Smooth muscle cell (in vitro differentiated cells): ENCODE measurements around the gene ABCC9. TPM values are rescaled to one million over a fixed set of nuclear protein-coding genes. Genes with fewer than 3 reads are reported as not detected.

Source experiments
- DNase-seq: peaks from one replicate; lab custom pipeline; 2025; ENCODE audit not compliant: unreplicated experiment; lab: John Stamatoyannopoulos, UW
- H2AFZ ChIP-seq: fragments of 200-600 bp; sonication (generic); 2 replicates; pipeline ENCODE4 v1.6.0; 2016; ENCODE audit warnings: antibody characterized with exemption, low read depth, mild to moderate bottlenecking
- H3F3A ChIP-seq: fragments of 200-600 bp; sonication (generic); 2 replicates; pipeline ENCODE4 v1.6.0; 2017; ENCODE audit warnings: antibody characterized with exemption, low read depth
- H3K27ac ChIP-seq: fragments of 200-600 bp; sonication (generic); 2 replicates; pipeline ENCODE4 v1.5.1; 2016; ENCODE audit warnings: low read depth, mild to moderate bottlenecking
- H3K27me3 ChIP-seq: fragments of 200-600 bp; sonication (generic); 2 replicates; pipeline ENCODE4 v1.6.1; 2016; ENCODE audit warnings: low read depth, mild to moderate bottlenecking
- H3K36me3 ChIP-seq: fragments of 200-600 bp; sonication (generic); 2 replicates; pipeline ENCODE4 v1.5.1; 2016; ENCODE audit warnings: low read depth
- H3K4me1 ChIP-seq: fragments of 200-600 bp; sonication (generic); 2 replicates; pipeline ENCODE4 v1.5.1; 2016; ENCODE audit warnings: low read depth
- H3K4me2 ChIP-seq: fragments of 200-600 bp; sonication (generic); 2 replicates; pipeline ENCODE4 v1.6.0; 2016; ENCODE audit warnings: mild to moderate bottlenecking
- H3K4me3 ChIP-seq: fragments of 200-600 bp; sonication (generic); 2 replicates; pipeline ENCODE4 v1.5.1; 2016; ENCODE audit warnings: mild to moderate bottlenecking
- H3K79me2 ChIP-seq: fragments of 200-600 bp; sonication (generic); 2 replicates; pipeline ENCODE4 v1.6.0; 2016; ENCODE audit warnings: low read depth, mild to moderate bottlenecking
- H3K9ac ChIP-seq: fragments of 200-600 bp; sonication (generic); 2 replicates; pipeline ENCODE4 v1.6.0; 2016; ENCODE audit warnings: low read depth
- H3K9me3 ChIP-seq: fragments of 200-600 bp; sonication (generic); replicated peaks from 2 replicates; pipeline ENCODE4 v1.5.1; 2016; ENCODE audit warnings: low read depth
- H4K20me1 ChIP-seq: fragments of 200-600 bp; sonication (generic); 2 replicates; pipeline ENCODE4 v1.6.0; 2016; ENCODE audit warnings: low read depth
- WGBS: methylation state at CpG from one replicate; pipeline ENCODE4 v1.1.7; 2016; ENCODE audit warnings: low lambda C conversion rate; 5-methylcytosine and 5-hydroxymethylcytosine counted together
- polyA plus RNA-seq: library from polyadenylated mRNA; unstranded; fragments of >200 nt; fragmentation: Nextera tagmentation; extraction: Ambion mirVana; gene quantifications from 2 replicates; pipeline ENCODE4 v1.2.1, GENCODE V29; 2016
- total RNA-seq: library from RNA; depleted of rRNA; stranded (reverse); fragments of >200 nt; gene quantifications from 2 replicates; pipeline ENCODE4 v1.2.3, GENCODE V29; 2014
- TF ChIP-seq, protein P1 (sequence below): fragments of 200-600 bp; sonication (generic); IDR thresholded peaks from 2 replicates; pipeline ENCODE4 v1.5.1; 2017; ENCODE audit warnings: borderline replicate concordance, mild to moderate bottlenecking, antibody characterized with exemption; ENCODE audit not compliant: insufficient read depth, poor library complexity, severe bottlenecking

Gene ABCC9
- total and polyA plus RNA-seq, 2 experiments from 2014 or later = 0.22 TPM; not detected in 1

DNA sequence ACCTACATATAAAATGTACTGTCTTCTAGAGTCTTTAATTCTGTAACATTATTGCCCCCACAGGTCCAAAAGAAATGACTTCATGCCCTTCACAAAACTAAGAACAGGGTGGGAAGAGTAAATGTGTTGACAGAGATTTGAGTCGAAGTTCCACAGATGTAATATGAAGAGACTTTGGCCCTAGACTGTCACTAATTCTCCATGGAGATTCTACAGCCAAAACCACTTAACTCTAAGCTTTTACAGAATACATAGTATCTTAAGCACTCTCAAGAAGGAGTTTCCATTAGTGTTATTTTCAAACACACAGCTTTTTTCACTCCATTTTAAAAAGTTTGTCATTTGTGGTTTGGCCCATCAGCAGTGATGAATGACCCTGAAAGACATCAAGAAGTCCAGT, 56.3 kb downstream of the ABCC9 start:
- no peak overlapping the region for H3K4me3 ChIP-seq
- H3K79me2 ChIP-seq = no peaks in the 10 kb centered on the region
- H4K20me1 ChIP-seq = no peaks in the 10 kb centered on the region
- H3K4me1 ChIP-seq = no peaks in the 10 kb centered on the region
- TF ChIP-seq, protein P1, sequence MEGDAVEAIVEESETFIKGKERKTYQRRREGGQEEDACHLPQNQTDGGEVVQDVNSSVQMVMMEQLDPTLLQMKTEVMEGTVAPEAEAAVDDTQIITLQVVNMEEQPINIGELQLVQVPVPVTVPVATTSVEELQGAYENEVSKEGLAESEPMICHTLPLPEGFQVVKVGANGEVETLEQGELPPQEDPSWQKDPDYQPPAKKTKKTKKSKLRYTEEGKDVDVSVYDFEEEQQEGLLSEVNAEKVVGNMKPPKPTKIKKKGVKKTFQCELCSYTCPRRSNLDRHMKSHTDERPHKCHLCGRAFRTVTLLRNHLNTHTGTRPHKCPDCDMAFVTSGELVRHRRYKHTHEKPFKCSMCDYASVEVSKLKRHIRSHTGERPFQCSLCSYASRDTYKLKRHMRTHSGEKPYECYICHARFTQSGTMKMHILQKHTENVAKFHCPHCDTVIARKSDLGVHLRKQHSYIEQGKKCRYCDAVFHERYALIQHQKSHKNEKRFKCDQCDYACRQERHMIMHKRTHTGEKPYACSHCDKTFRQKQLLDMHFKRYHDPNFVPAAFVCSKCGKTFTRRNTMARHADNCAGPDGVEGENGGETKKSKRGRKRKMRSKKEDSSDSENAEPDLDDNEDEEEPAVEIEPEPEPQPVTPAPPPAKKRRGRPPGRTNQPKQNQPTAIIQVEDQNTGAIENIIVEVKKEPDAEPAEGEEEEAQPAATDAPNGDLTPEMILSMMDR = no peak
- 65% methylated on average over 1 of the region's 1 CpG for WGBS
- H3K9ac ChIP-seq = no peak overlapping the region
- no peaks in the 10 kb centered on the region for H3F3A ChIP-seq
- no peak overlapping the region for H3K4me2 ChIP-seq
- no peaks in the 10 kb centered on the region for H3K27me3 ChIP-seq
- H3K27ac ChIP-seq = no peak overlapping the region
- no peak overlapping the region for H2AFZ ChIP-seq
- H3K9me3 ChIP-seq = no peaks in the 10 kb centered on the region
- H3K36me3 ChIP-seq = no peaks in the 10 kb centered on the region
- DNase-seq = no peak

DNA sequence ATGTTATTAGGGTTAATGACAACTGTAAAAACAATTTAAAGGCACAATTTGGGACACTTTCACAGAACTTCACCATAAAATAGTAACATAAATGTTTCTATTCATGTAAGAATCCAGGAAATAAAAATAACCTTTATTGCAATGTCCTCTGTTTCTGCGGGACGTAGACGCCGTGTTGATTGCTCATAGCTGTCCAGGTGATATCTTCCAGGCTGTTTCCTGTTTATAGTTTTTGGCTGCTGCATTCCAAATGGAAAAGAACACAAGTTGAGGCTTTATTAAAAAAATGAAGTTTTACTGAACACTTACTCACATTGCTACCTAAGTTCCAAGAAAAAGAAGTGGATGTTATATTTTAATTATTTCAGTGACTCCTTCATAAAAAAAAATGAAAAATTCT, 58.6 kb downstream of the ABCC9 start:
- no peak for DNase-seq
- no peak overlapping the region for H3K27ac ChIP-seq
- TF ChIP-seq, protein P1 = no peak
- no peaks in the 10 kb centered on the region for H3K27me3 ChIP-seq
- H3K4me1 ChIP-seq = no peaks in the 10 kb centered on the region
- no peaks in the 10 kb centered on the region for H4K20me1 ChIP-seq
- H3K4me2 ChIP-seq = no peak overlapping the region
- H3K9me3 ChIP-seq = no peaks in the 10 kb centered on the region
- no peaks in the 10 kb centered on the region for H3F3A ChIP-seq
- H2AFZ ChIP-seq = no peak overlapping the region
- H3K79me2 ChIP-seq = no peaks in the 10 kb centered on the region
- no peak overlapping the region for H3K4me3 ChIP-seq
- H3K36me3 ChIP-seq = no peaks in the 10 kb centered on the region
- WGBS = 77% methylated on average over 4 of the region's 4 CpGs
- no peak overlapping the region for H3K9ac ChIP-seq

DNA sequence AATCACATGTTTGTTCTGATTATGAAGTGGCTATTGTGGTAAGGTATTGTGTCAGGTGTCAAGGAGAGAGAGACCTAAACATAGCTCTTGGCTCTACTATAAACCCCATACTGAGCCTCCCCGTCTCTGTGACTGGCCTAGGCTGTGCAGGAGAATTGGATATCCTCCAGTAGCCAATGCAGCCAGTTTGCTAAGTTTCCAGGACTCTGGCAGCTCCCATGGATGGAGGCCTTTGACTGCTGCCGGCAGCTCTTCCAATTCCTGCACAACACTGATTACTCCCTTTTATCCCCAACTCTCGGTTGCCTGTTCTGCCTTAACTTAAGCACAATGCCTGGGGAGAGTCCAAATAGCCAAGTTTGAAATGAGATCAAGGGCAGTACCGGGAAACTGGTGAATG, 59.3 kb downstream of the ABCC9 start:
- Histone ChIP-seq H3K4me2 (no peak overlapping the region), H3K9ac (no peak overlapping the region), H3K36me3 (no peaks in the 10 kb centered on the region), H3K27me3 (no peaks in the 10 kb centered on the region), H3F3A (no peaks in the 10 kb centered on the region), H3K4me3 (no peak overlapping the region), H3K4me1 (no peaks in the 10 kb centered on the region), H4K20me1 (no peaks in the 10 kb centered on the region), H3K9me3 (no peaks in the 10 kb centered on the region), H3K79me2 (no peaks in the 10 kb centered on the region), H2AFZ (no peak overlapping the region), H3K27ac (no peak overlapping the region)
- TF ChIP-seq, protein P1 = no peak
- DNase-seq = no peak
- 70% methylated on average over 4 of the region's 4 CpGs for WGBS

DNA sequence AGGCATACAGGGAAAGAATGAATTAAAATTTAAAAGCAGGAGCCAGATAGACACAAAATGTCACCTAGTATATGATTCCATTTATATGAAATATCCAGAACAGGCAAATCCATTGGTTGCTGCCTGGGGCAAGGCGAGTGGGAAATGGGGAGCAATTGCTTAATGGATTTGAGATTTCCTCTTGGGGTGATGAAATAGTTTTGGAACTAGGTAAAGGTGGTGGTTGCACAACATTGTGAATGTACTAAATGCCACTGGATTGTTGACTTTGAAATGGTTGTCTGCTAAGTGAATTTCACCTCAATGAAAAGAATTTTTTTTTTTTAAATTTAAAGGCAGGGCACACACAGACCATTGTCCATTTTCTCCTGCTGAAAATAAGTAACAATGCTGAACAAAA, 61.9 kb downstream of the ABCC9 start:
- TF ChIP-seq, protein P1 = no peak
- H3K4me3 ChIP-seq = no peak overlapping the region
- no peak overlapping the region for H3K9ac ChIP-seq
- no peaks in the 10 kb centered on the region for H3F3A ChIP-seq
- H3K36me3 ChIP-seq = no peaks in the 10 kb centered on the region
- H3K4me2 ChIP-seq = no peak overlapping the region
- WGBS = 86% methylated on average over 1 of the region's 1 CpG
- DNase-seq = no peak
- H3K27ac ChIP-seq = no peak overlapping the region
- no peaks in the 10 kb centered on the region for H3K27me3 ChIP-seq
- H3K9me3 ChIP-seq = no peaks in the 10 kb centered on the region
- no peaks in the 10 kb centered on the region for H4K20me1 ChIP-seq
- no peaks in the 10 kb centered on the region for H3K79me2 ChIP-seq
- H2AFZ ChIP-seq = no peak overlapping the region
- no peaks in the 10 kb centered on the region for H3K4me1 ChIP-seq
